H9 (cell line): ENCODE results near the gene B3GNT2. TPM values are rescaled to one million over a fixed set of nuclear protein-coding genes. Genes with fewer than 3 reads are reported as not detected.
A peak's percentile ranks its signal among the peaks of the same experiment; 100 is the strongest.
"Not testable (repeated sequence)": the region's sequence is repeated elsewhere in the genome, so short reads cannot be mapped to it uniquely, and the experiment has no call there.

Source experiments
- DNase-seq: peaks from one replicate; pipeline ENCODE4 v3.0.0-alpha.2; 2017
- H2AFZ ChIP-seq: one replicate; pipeline ENCODE4 v1.6.1; 2013; ENCODE audit warnings: mild to moderate bottlenecking, low read length, control low read depth, moderate library complexity
- H2AK5ac ChIP-seq: 2 replicates; pipeline ENCODE4 v1.6.1; 2013; ENCODE audit warnings: low read length, control low read depth, mixed read lengths; ENCODE audit not compliant: insufficient read length
- H2BK120ac ChIP-seq: one replicate; pipeline ENCODE4 v1.6.1; 2013; ENCODE audit warnings: low read depth, mild to moderate bottlenecking, low read length, control low read depth, inconsistent platforms; ENCODE audit not compliant: poor library complexity, severe bottlenecking
- H2BK12ac ChIP-seq: 2 replicates; pipeline ENCODE4 v1.6.1; 2013; ENCODE audit warnings: low read length, control low read depth, mixed read lengths, low read depth; ENCODE audit not compliant: insufficient read length
- H2BK15ac ChIP-seq: 2 replicates; pipeline ENCODE4 v1.6.1; 2013; ENCODE audit warnings: low read depth, low read length, control low read depth
- H2BK20ac ChIP-seq: one replicate; pipeline ENCODE4 v1.6.1; 2013; ENCODE audit warnings: low read depth, mild to moderate bottlenecking, low read length, control low read depth, inconsistent platforms; ENCODE audit not compliant: poor library complexity, severe bottlenecking
- H2BK5ac ChIP-seq: 2 replicates; pipeline ENCODE4 v1.6.1; 2013; ENCODE audit warnings: low read length, control low read depth, mixed read lengths; ENCODE audit not compliant: insufficient read length
- H3K14ac ChIP-seq: 2 replicates; pipeline ENCODE4 v1.6.1; 2013; ENCODE audit warnings: low read length, control low read depth; ENCODE audit not compliant: insufficient read depth
- H3K18ac ChIP-seq: 2 replicates; pipeline ENCODE4 v1.6.1; 2013; ENCODE audit warnings: low read depth, mild to moderate bottlenecking, mixed read lengths, low read length, control low read depth; ENCODE audit not compliant: insufficient read length
- H3K23ac ChIP-seq: 2 replicates; pipeline ENCODE4 v1.6.1; 2013; ENCODE audit warnings: low read length, control low read depth, mixed read lengths, low read depth; ENCODE audit not compliant: insufficient read length
- H3K23me2 ChIP-seq: 2 replicates; pipeline ENCODE4 v1.6.1; 2013; ENCODE audit warnings: low read depth, mild to moderate bottlenecking, mixed read lengths, low read length, control low read depth; ENCODE audit not compliant: insufficient read length, poor library complexity, severe bottlenecking
- H3K27ac ChIP-seq: 2 replicates; pipeline ENCODE4 v1.5.1; 2013; ENCODE audit warnings: low read length, control low read depth, mixed read lengths, low read depth; ENCODE audit not compliant: insufficient read length
- H3K27me3 ChIP-seq: 2 replicates; pipeline ENCODE4 v1.6.1; 2013; ENCODE audit warnings: low read length, control low read depth, inconsistent platforms; ENCODE audit not compliant: insufficient read depth
- H3K4ac ChIP-seq: 2 replicates; pipeline ENCODE4 v1.6.1; 2013; ENCODE audit warnings: low read depth, mild to moderate bottlenecking, control low read depth, inconsistent platforms, low read length, moderate library complexity
- H3K4me1 ChIP-seq: 2 replicates; pipeline ENCODE4 v1.6.1; 2013; ENCODE audit warnings: low read length, control low read depth, inconsistent platforms; ENCODE audit not compliant: insufficient read depth
- H3K4me2 ChIP-seq: 2 replicates; pipeline ENCODE4 v1.6.1; 2013; ENCODE audit warnings: low read length, control low read depth, mixed read lengths; ENCODE audit not compliant: insufficient read length, insufficient read depth
- H3K56ac ChIP-seq: 2 replicates; pipeline ENCODE4 v1.6.1; 2013; ENCODE audit warnings: low read depth, mild to moderate bottlenecking, mixed read lengths, low read length, control low read depth; ENCODE audit not compliant: insufficient read length
- H3K79me1 ChIP-seq: 2 replicates; pipeline ENCODE4 v1.6.1; 2013; ENCODE audit warnings: low read depth, mild to moderate bottlenecking, moderate library complexity, low read length, control low read depth, inconsistent platforms; ENCODE audit not compliant: insufficient read depth, poor library complexity, severe bottlenecking
- H3K79me2 ChIP-seq: 2 replicates; pipeline ENCODE4 v1.6.1; 2013; ENCODE audit warnings: low read length, control low read depth, inconsistent platforms; ENCODE audit not compliant: insufficient read depth
- H3K9ac ChIP-seq: 2 replicates; pipeline ENCODE4 v1.6.1; 2013; ENCODE audit warnings: low read length, control low read depth, mixed read lengths; ENCODE audit not compliant: insufficient read length; ENCODE audit errors: extremely low read depth
- H3K9me3 ChIP-seq: one replicate; pipeline ENCODE4 v1.6.1; 2013; ENCODE audit warnings: low read depth, low read length, inconsistent platforms; ENCODE audit not compliant: control insufficient read depth
- H3T11ph ChIP-seq: one replicate; pipeline ENCODE4 v1.6.1; 2013; ENCODE audit warnings: mild to moderate bottlenecking, low read length, control low read depth, inconsistent platforms
- H4K20me1 ChIP-seq: one replicate; pipeline ENCODE4 v1.6.1; 2013; ENCODE audit not compliant: control insufficient read depth, insufficient read length, insufficient read depth
- H4K5ac ChIP-seq: 2 replicates; pipeline ENCODE4 v1.6.1; 2013; ENCODE audit warnings: low read depth, mild to moderate bottlenecking, mixed read lengths, low read length, control low read depth; ENCODE audit not compliant: insufficient read length
- H4K8ac ChIP-seq: replicated peaks from 2 replicates; pipeline ENCODE4 v1.6.1; 2013; ENCODE audit warnings: low read length, control low read depth, mixed read lengths, low read depth; ENCODE audit not compliant: insufficient read length
- H4K91ac ChIP-seq: 2 replicates; pipeline ENCODE4 v1.6.1; 2013; ENCODE audit warnings: low read depth, mild to moderate bottlenecking, moderate library complexity, mixed read lengths, low read length, control low read depth; ENCODE audit not compliant: insufficient read length
- H3K27ac Mint-ChIP-seq, 3 experiments: 2 replicates in 2 of 3; 3 replicates in 1 of 3; pipeline ENCODE4 v1.8.0; 2020 to 2021; ENCODE audit warnings: mixed read lengths in 3 of 3, mild to moderate bottlenecking in 1 of 3, moderate library complexity in 1 of 3
- H3K27me3 Mint-ChIP-seq: 2 replicates; pipeline ENCODE4 v1.8.0; 2021; ENCODE audit warnings: low read depth, mild to moderate bottlenecking, moderate library complexity, mixed read lengths
- H3K36me3 Mint-ChIP-seq, 3 experiments: 2 replicates in 2 of 3; 3 replicates in 1 of 3; pipeline ENCODE4 v1.8.0; 2020 to 2021; ENCODE audit warnings: low read depth in 3 of 3, mixed read lengths in 3 of 3; ENCODE audit not compliant: insufficient read depth in 1 of 3
- H3K4me1 Mint-ChIP-seq, 2 experiments: 2 replicates each; pipeline ENCODE4 v1.8.0; 2020; ENCODE audit warnings: mixed read lengths in 2 of 2
- H3K4me3 Mint-ChIP-seq, 2 experiments: 2 replicates in 1 of 2; 3 replicates in 1 of 2; pipeline ENCODE4 v1.8.0; 2020 to 2021; ENCODE audit warnings: mild to moderate bottlenecking in 2 of 2, mixed read lengths in 2 of 2, moderate library complexity in 1 of 2
- H3K9me3 Mint-ChIP-seq, 2 experiments: 2 replicates in 1 of 2; 3 replicates in 1 of 2; pipeline ENCODE4 v1.8.0; 2020; ENCODE audit warnings: mild to moderate bottlenecking in 2 of 2, mixed read lengths in 2 of 2, moderate library complexity in 1 of 2
- CTCF ChIP-seq: fragments of 200-600 bp; sonication (generic); conservative IDR thresholded peaks from 3 replicates; pipeline ENCODE4 v1.8.0; 2021; ENCODE audit warnings: antibody characterized with exemption, mild to moderate bottlenecking
- WGBS: extraction: QIAGEN DNeasy Blood & Tissue Kit; methylation state at CpG from one replicate; pipeline ENCODE4 v1.1.7; 2013; ENCODE audit warnings: missing lambda C conversion rate, low lambda C conversion rate, mixed read lengths; ENCODE audit not compliant: insufficient read length; ENCODE audit errors: extremely low coverage; 5-methylcytosine and 5-hydroxymethylcytosine counted together
- total RNA-seq: library from RNA; stranded (reverse); gene quantifications from 2 replicates; pipeline ENCODE4 v1.2.1, GENCODE V29; 2021

The B3GNT2 gene
- total RNA-seq, 1 experiment from 2014 or later: 55.3 TPM

- Histone ChIP-seq H2BK12ac (no peak overlapping the region), H3K79me2 (no peaks in the 10 kb centered on the region), H2BK15ac (no peak overlapping the region), H3K27ac (no peak overlapping the region), H3K14ac (no peak overlapping the region), H2BK5ac (no peak overlapping the region), H3K56ac (no peak overlapping the region), H3K23ac (no peak overlapping the region), H3K9me3 (no peaks in the 10 kb centered on the region), H3T11ph (no peak overlapping the region), H3K27me3 (no peaks in the 10 kb centered on the region), H3K4me2 (no peak overlapping the region), H3K9ac (no peak overlapping the region), H3K4me1 (peaks cover 7% of the 10 kb centered on the region; the same call in 1 of the 2 replicates), H4K8ac (no peak overlapping the region), H3K18ac (no peak overlapping the region), H3K79me1 (no peaks in the 10 kb centered on the region), H4K91ac (no peak overlapping the region), H2BK120ac (no peak overlapping the region), H3K23me2 (no peaks in the 10 kb centered on the region), H2BK20ac (no peak overlapping the region), H2AFZ (no peak overlapping the region), H3K4ac (no peak overlapping the region), H4K5ac (no peak overlapping the region), H4K20me1 (no peaks in the 10 kb centered on the region), H2AK5ac (no peak overlapping the region)
- Mint-ChIP-seq H3K4me3 (no peak overlapping the region), H3K36me3 (peaks cover 2 to 10% (median 2%) of the 10 kb centered on the region in 3 experiments; a peak in 6 of 7 replicates), H3K4me1 (peaks cover 24 to 34% of the 10 kb centered on the region in 2 experiments), H3K27ac (0 out of 7 replicates have a peak overlapping the region, but pooled peaks of 1 of the 3 experiments have one; percentile 17), H3K9me3 (peaks cover 5 to 6% of the 10 kb centered on the region in 2 experiments), H3K27me3 (no peaks in the 10 kb centered on the region)
- no CpG with 5 or more reads among the region's 2 CpGs for WGBS
- DNase-seq: no peak
- no peak for TF ChIP-seq CTCF
Observed at GRCh38 chr2:62267696-62268095, 71.8 kb downstream of the B3GNT2 start.

- H3K23ac ChIP-seq, H3K27ac ChIP-seq, H3K4ac ChIP-seq, H3K18ac ChIP-seq, H3K56ac ChIP-seq, H2BK12ac ChIP-seq, H4K8ac ChIP-seq, H2BK15ac ChIP-seq, H3K27me3 ChIP-seq, H4K20me1 ChIP-seq, H4K5ac ChIP-seq, H2BK20ac ChIP-seq, H3K9ac ChIP-seq, H3K79me1 ChIP-seq, H3K4me3 Mint-ChIP-seq, H3K4me2 ChIP-seq, H3K79me2 ChIP-seq, H2AK5ac ChIP-seq, H3K27me3 Mint-ChIP-seq, H3K14ac ChIP-seq, DNase-seq, H3T11ph ChIP-seq, H3K27ac Mint-ChIP-seq, H2BK120ac ChIP-seq, H3K4me1 ChIP-seq, H3K9me3 Mint-ChIP-seq, H2BK5ac ChIP-seq, H4K91ac ChIP-seq, H3K9me3 ChIP-seq, H3K23me2 ChIP-seq, H2AFZ ChIP-seq: not testable (repeated sequence)
- Mint-ChIP-seq H3K4me1 (peaks cover 18 to 26% of the 10 kb centered on the region in 2 experiments), H3K36me3 (peaks cover 2 to 10% (median 2%) of the 10 kb centered on the region in 3 experiments; a peak in 6 of 7 replicates)
- WGBS: no CpG with 5 or more reads among the region's 4 CpGs
Observed at GRCh38 chr2:62268681-62269188, 72.8 kb downstream of the B3GNT2 start.
